Prostate gland (tissue), 2 donors: ENCODE results near the gene MLIP.

ENCODE experiments used
- POLR2A ChIP-seq: fragments of 450-650 bp; IDR thresholded peaks from one replicate; pipeline ENCODE4 v1.6.1; 2016; ENCODE audit warnings: antibody characterized with exemption, mild to moderate bottlenecking
- TF ChIP-seq, protein P1 (sequence below), 4 experiments: fragments of 200-600 bp in 2 of 4; fragments of 450-650 bp in 2 of 4; sonication (generic) in 2 of 4; IDR thresholded peaks; 1 replicate in 3 of 4; 2 replicates in 1 of 4; pipeline ENCODE4 v1.5.1; 2016 to 2019; ENCODE audit warnings: antibody characterized with exemption in 4 of 4, mild to moderate bottlenecking in 2 of 4, moderate library complexity in 2 of 4

DNA sequence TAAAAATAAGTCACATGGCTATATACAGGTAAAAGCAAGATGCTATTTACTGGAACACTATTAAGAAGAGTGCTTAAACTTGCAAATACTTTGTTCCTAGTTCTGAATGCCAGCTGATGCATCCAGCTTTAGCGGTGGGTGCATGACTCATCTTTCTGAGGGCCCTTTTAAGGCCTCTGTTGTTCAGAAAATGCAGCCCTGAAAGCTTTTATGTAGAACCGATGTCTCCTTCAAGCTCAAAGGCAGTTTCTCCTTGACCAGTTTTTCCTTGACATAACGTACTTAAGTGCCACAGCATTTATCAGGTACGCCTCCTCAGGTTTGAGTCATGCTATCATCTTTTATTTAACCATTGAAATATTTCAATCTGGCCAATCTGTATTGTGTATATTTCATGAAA lies 82.8 kb downstream of the MLIP start:
- TF ChIP-seq POLR2A: no peak
- TF ChIP-seq, protein P1, sequence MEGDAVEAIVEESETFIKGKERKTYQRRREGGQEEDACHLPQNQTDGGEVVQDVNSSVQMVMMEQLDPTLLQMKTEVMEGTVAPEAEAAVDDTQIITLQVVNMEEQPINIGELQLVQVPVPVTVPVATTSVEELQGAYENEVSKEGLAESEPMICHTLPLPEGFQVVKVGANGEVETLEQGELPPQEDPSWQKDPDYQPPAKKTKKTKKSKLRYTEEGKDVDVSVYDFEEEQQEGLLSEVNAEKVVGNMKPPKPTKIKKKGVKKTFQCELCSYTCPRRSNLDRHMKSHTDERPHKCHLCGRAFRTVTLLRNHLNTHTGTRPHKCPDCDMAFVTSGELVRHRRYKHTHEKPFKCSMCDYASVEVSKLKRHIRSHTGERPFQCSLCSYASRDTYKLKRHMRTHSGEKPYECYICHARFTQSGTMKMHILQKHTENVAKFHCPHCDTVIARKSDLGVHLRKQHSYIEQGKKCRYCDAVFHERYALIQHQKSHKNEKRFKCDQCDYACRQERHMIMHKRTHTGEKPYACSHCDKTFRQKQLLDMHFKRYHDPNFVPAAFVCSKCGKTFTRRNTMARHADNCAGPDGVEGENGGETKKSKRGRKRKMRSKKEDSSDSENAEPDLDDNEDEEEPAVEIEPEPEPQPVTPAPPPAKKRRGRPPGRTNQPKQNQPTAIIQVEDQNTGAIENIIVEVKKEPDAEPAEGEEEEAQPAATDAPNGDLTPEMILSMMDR (IDR thresholded peaks at IDR 0.05): no peak
